Heart right ventricle (tissue), 16 donors: ENCODE results near the gene COX14. TPM values are rescaled to one million over a fixed set of nuclear protein-coding genes. Genes with fewer than 3 reads are reported as not detected.
A peak's percentile ranks its signal among the peaks of the same experiment; 100 is the strongest.

Source experiments
- ATAC-seq, 8 donors: fragments of 200-7000 bp; cut with Tn5 transposase; one replicate each; pipeline ENCODE4 v1.9.1; 2020; ENCODE audit warnings: mild to moderate bottlenecking in 8 of 8, moderate library complexity in 8 of 8, moderate number of reproducible peaks in 1 of 8
- DNase-seq, 2 donors: peaks; one replicate each; pipeline ENCODE4 v3.0.0-alpha.2; 2020
- H3K27ac ChIP-seq, 10 donors: fragments of 200-600 bp; sonication (generic) in 2 of 10; one replicate each; pipeline versions ENCODE4 v1.5.0 to v1.8.0; 2020 to 2022; ENCODE audit warnings: mild to moderate bottlenecking in 3 of 10
- H3K27me3 ChIP-seq, 7 donors: fragments of 200-600 bp; one replicate each; pipeline ENCODE4 v1.8.0; 2021 to 2022; ENCODE audit warnings: mild to moderate bottlenecking in 2 of 7
- H3K36me3 ChIP-seq, 9 donors: fragments of 200-600 bp; sonication (generic) in 1 of 9; one replicate each; pipeline versions ENCODE4 v1.5.0 to v1.8.0; 2020 to 2022; ENCODE audit warnings: mild to moderate bottlenecking in 2 of 9
- H3K4me1 ChIP-seq, 9 donors: fragments of 200-600 bp; sonication (generic) in 1 of 9; one replicate each; pipeline versions ENCODE4 v1.5.0 to v1.8.0; 2020 to 2022; ENCODE audit warnings: mild to moderate bottlenecking in 4 of 9
- H3K4me3 ChIP-seq, 10 donors: fragments of 200-600 bp; sonication (generic) in 2 of 10; one replicate each; pipeline versions ENCODE4 v1.5.0 to v1.8.0; 2020 to 2022; ENCODE audit warnings: mild to moderate bottlenecking in 7 of 10, moderate library complexity in 2 of 10
- H3K9me3 ChIP-seq, 11 donors: fragments of 200-600 bp in 10 of 11; sonication (generic) in 2 of 11; one replicate each; pipeline versions ENCODE4 v1.5.0 to v1.8.0; 2013 to 2022; ENCODE audit warnings: mild to moderate bottlenecking in 2 of 11, control low read depth in 1 of 11, moderate library complexity in 1 of 11
- CTCF ChIP-seq, 9 donors: fragments of 200-600 bp; sonication (generic) in 2 of 9; IDR thresholded peaks; one replicate each; pipeline versions ENCODE4 v1.5.0 to v1.8.0; 2021 to 2022; ENCODE audit warnings: antibody characterized with exemption in 9 of 9, mild to moderate bottlenecking in 5 of 9, moderate library complexity in 1 of 9
- WGBS, 2 donors: extraction: QIAGEN DNeasy Blood & Tissue Kit; methylation state at CpG; one replicate each; pipeline ENCODE4 v1.1.7; 2013; ENCODE audit warnings: inconsistent platforms in 1 of 2; 5-methylcytosine and 5-hydroxymethylcytosine counted together
- intact Hi-C, 10 donors: fragments of 100-400 bp; cut with DNase I; formaldehyde crosslinking; loops; one replicate each; pipeline versions ENCODE4 v1.11.1 to v1.14.2; 2022
- polyA plus RNA-seq, 2 donors: library from polyadenylated mRNA; stranded (reverse); fragments of 200-250 nt; gene quantifications; one replicate each; pipeline ENCODE4 v1.2.3, GENCODE V29; 2013
- total RNA-seq, 10 donors: library from RNA; stranded (reverse); fragmentation: NEBNext Ultra II Directional in 3 of 10; extraction: Animal tissue kit (Norgen Biotek cat#: 25700) in 3 of 10; gene quantifications; one replicate each; pipeline versions ENCODE4 v1.2.1 to v1.2.4, GENCODE V29; 2021 to 2023
- donor health status: Arrhythmogenic right ventricular cardiomyopathy.
- donor health status: ischemic (EF 13 %, LVEDD 7.1; RV severe dilation, severe dysfunction).
- donor health status: healthy with polysubstance abuse.
- donor health status: DM: no; HTN: yes; CAD: no.
- donor health status: DM: no; HTN: no; CAD: no.
- donor health status: ischemic (EF 25% LVEDD 6.9; RV normal size, moderate dysfunction).
- donor health status: ischemic (EF 25% LVEDD 5.7; RV mildly dilated, moderate dysfunction).
- donor health status: healthy.
- donor health status: DM: yes; HTN: yes; CAD: no.
- donor health status: Ischemic cardiomyopathy.
- donor health status: ischemic (EF 35%, LVEDD 5.7; RV mildly dilated, moderate dysfunction).
- donor health status: nonischemic (EF 11% LVEDD 7.7; RV severe dilation, severe dysfunction).
- donor health status: DM: yes; HTN: yes; CAD: no.
- donor health status: PGD.
- donor health status: ischemic (EF 29% LVEDD 5.4; RV normal size, mild dysfunction).
- donor health status: nonischemic (EF 23%, LVEDD 6.1; RV moderate dilation, normal function).

COX14 gene
- total and polyA plus RNA-seq, 12 donors, result 93.8 to 239 (median 165) TPM

GRCh38 chr12:50164963-50165362 is 52.9 kb downstream of the COX14 start:
- Histone ChIP-seq H3K4me1 (peaks cover 6 to 32% (median 14%) of the 10 kb centered on the region in 9 donors), H3K36me3 (no peaks in the 10 kb centered on the region), H3K27me3 (no peaks in the 10 kb centered on the region), H3K27ac (no peak overlapping the region), H3K9me3 (peaks cover 0 to 7% (median 0%) of the 10 kb centered on the region in 11 donors), H3K4me3 (no peak overlapping the region)
- ATAC-seq, result no peak
- 95% methylated on average over 17 to 20 of the region's 20 CpGs for WGBS, 2 donors
- no peak for DNase-seq
- no peak for TF ChIP-seq CTCF (IDR thresholded peaks at IDR 0.05)
- intact Hi-C loops, result loop anchor here in 4 of 10 donors (5.0 to 10.0 kb wide), 3 partner anchors 50 to 78 kb away; partner anchors contain the start of genes COX14 (in 2 of the 4) and SMARCD1 (in 2 of the 4)

- ATAC-seq (peak in 4 of 8 donors; percentile 10 to 15 (median 12)), DNase-seq (peak in 1 of 2 donors; percentile 41)
- Histone ChIP-seq H3K4me3 (peak overlapping the region; percentile 57 to 100 (median 94)), H3K36me3 (no peaks in the 10 kb centered on the region), H3K4me1 (peaks cover 6 to 32% (median 13%) of the 10 kb centered on the region in 9 donors), H3K27ac (peak overlapping the region; percentile 9 to 99 (median 94)), H3K9me3 (peaks cover 0 to 10% (median 0%) of the 10 kb centered on the region in 11 donors), H3K27me3 (no peaks in the 10 kb centered on the region)
- no peak for TF ChIP-seq CTCF (IDR thresholded peaks at IDR 0.05)
- intact Hi-C loops, result loop anchor here in 7 of 10 donors (1.0 to 10.0 kb wide), 5 partner anchors 52 to 81 kb away; partner anchors contain the start of genes SMARCD1 (in 4 of the 7) and COX14 (in 2 of the 7)
- 0% methylated on average over 12 of the region's 12 CpGs for WGBS, 2 donors
Observed at GRCh38 chr12:50166799-50167048, 54.7 kb downstream of the COX14 start.

- H3K27ac ChIP-seq, result peak within 1 kb of the TSS; percentile 60 to 99 (median 94)
- no peaks in the 10 kb centered on the region for H3K36me3 ChIP-seq
- peak in 7 of 9 donors; percentile 21 to 51 (median 41) for TF ChIP-seq CTCF (IDR thresholded peaks at IDR 0.05)
- H3K27me3 ChIP-seq, result no peaks in the 10 kb centered on the region
- H3K4me1 ChIP-seq, result peaks cover 6 to 27% (median 13%) of the 10 kb centered on the region in 9 donors
- H3K4me3 ChIP-seq, result peak within 1 kb of the TSS; percentile 57 to 100 (median 94)
- peak; percentile 98 to 100 (median 99) for ATAC-seq
- 0 to 1% methylated on average over 70 of the region's 70 CpGs for WGBS, 2 donors
- intact Hi-C loops, result loop anchor here in 7 of 10 donors (1.0 to 10.0 kb wide), 5 partner anchors 52 to 82 kb away; partner anchors contain the start of genes SMARCD1 (in 4 of the 7) and COX14 (in 2 of the 7)
- peaks cover 0 to 10% (median 0%) of the 10 kb centered on the region in 11 donors for H3K9me3 ChIP-seq
- peak; percentile 98 to 99 for DNase-seq
Observed at GRCh38 chr12:50167049-50167828, 55.2 kb downstream of the COX14 start, which contains the start of gene CERS5. Gene CERS5, minus strand, starts transcription at chr12:50167369. Its CDS starts 72 bp downstream, at chr12:50167297.

Other genes with a start within 250 kb of the COX14 start
- 10 to 100 TPM in 1 of 10 donors, 1 to 10 TPM in 9; 1.2 to 11.3 (median 3.2) TPM for gene FAIM2, start 208.3 kb upstream of the COX14 start, total RNA-seq
- 10 to 100 TPM in 1 of 2 donors, 1 to 10 TPM in 1; 7.8 to 15.0 TPM for gene FAIM2, start 208.3 kb upstream of the COX14 start, polyA plus RNA-seq
- not detected for gene AQP2, start 161.5 kb upstream of the COX14 start, total RNA-seq
- gene AQP2, start 161.5 kb upstream of the COX14 start, polyA plus RNA-seq, result under 1 TPM in 1 of 2 donors, not detected in 1; 0.04 TPM
- gene AQP5, start 150.4 kb upstream of the COX14 start, total RNA-seq, result 1 to 10 TPM in 1 of 10 donors, under 1 TPM in 5, not detected in 4; 0.16 to 1.0 (median 0.48) TPM
- 1 to 10 TPM; 1.1 to 2.6 TPM for gene AQP5, start 150.4 kb upstream of the COX14 start, polyA plus RNA-seq
- not detected for gene AQP6, start 139.3 kb upstream of the COX14 start, total RNA-seq
- under 1 TPM; 0.06 to 0.15 TPM for gene AQP6, start 139.3 kb upstream of the COX14 start, polyA plus RNA-seq
- gene RACGAP1, start 86.7 kb upstream of the COX14 start, total RNA-seq, result 10 to 100 TPM in 1 of 10 donors, 1 to 10 TPM in 9; 1.8 to 17.8 (median 4.0) TPM
- gene RACGAP1, start 86.7 kb upstream of the COX14 start, polyA plus RNA-seq, result 1 to 10 TPM; 1.0 to 2.6 TPM
- gene ASIC1, start 54.6 kb upstream of the COX14 start, total RNA-seq, result 1 to 10 TPM in 4 of 10 donors, under 1 TPM in 6; 0.17 to 1.6 (median 0.82) TPM
- gene ASIC1, start 54.6 kb upstream of the COX14 start, polyA plus RNA-seq, result under 1 TPM; 0.59 to 0.74 TPM
- 10 to 100 TPM; 13.3 to 24.0 (median 17.4) TPM for gene SMARCD1, start 26.9 kb upstream of the COX14 start, total RNA-seq
- gene SMARCD1, start 26.9 kb upstream of the COX14 start, polyA plus RNA-seq, result 10 to 100 TPM; 12.0 to 13.0 TPM
- 10 to 100 TPM in 7 of 10 donors, 1 to 10 TPM in 3; 5.2 to 67.7 (median 15.5) TPM for gene GPD1, start 8.2 kb upstream of the COX14 start, total RNA-seq
- gene GPD1, start 8.2 kb upstream of the COX14 start, polyA plus RNA-seq, result 10 to 100 TPM; 13.2 to 15.8 TPM
- gene CERS5, start 55.1 kb downstream of the COX14 start, total RNA-seq, result 10 to 100 TPM in 8 of 10 donors, 1 to 10 TPM in 2; 8.3 to 15.6 (median 11.4) TPM
- gene CERS5, start 55.1 kb downstream of the COX14 start, polyA plus RNA-seq, result 10 to 100 TPM; 19.2 to 51.7 TPM
- gene LIMA1, start 171.3 kb downstream of the COX14 start, total RNA-seq, result 10 to 100 TPM; 13.8 to 26.0 (median 16.2) TPM
- gene LIMA1, start 171.3 kb downstream of the COX14 start, polyA plus RNA-seq, result 10 to 100 TPM; 10.6 to 34.4 TPM